Measurements from ENCODE around the gene KATNAL2.

KATNAL2 gene

GRCh38 chr18:46891742-46892214 lies 25.6 kb upstream of the KATNAL2 start:
- TF ChIP-seq ZNF274 (IDR thresholded peaks at IDR 0.05; ENCODE audit: low read depth, low read length) (no peak), YY1 (IDR thresholded peaks at IDR 0.05; ENCODE audit: insufficient read depth, insufficient read length) (no peak), SUZ12 (IDR thresholded peaks at IDR 0.05; ENCODE audit: extremely low read depth, insufficient read depth, insufficient read length) (no peak)
- Histone ChIP-seq H3K9me3 (ENCODE audit: insufficient read depth, low read length) (peaks cover 32% of the 10 kb centered on the region), H3K27me3 (ENCODE audit: insufficient read depth, insufficient read length) (no peaks in the 10 kb centered on the region), H3K36me3 (ENCODE audit: insufficient read depth, insufficient read length, low read length) (peaks cover 20% of the 10 kb centered on the region), H3K9ac (ENCODE audit: insufficient read length, low read depth) (no peak overlapping the region), H3K4me1 (ENCODE audit: insufficient read depth, insufficient read length) (no peaks in the 10 kb centered on the region), H3K4me3 (ENCODE audit: insufficient read length, low read depth) (no peak overlapping the region)
- DNase-seq (ENCODE audit: low read depth, low spot score): no peak

GRCh38 chr18:46892842-46893241 lies 24.6 kb upstream of the KATNAL2 start:
- no peaks in the 10 kb centered on the region for H3K4me1 ChIP-seq (ENCODE audit: insufficient read depth, insufficient read length)
- DNase-seq (ENCODE audit: low read depth, low spot score): no peak
- no peaks in the 10 kb centered on the region for H3K27me3 ChIP-seq (ENCODE audit: insufficient read depth, insufficient read length)
- H3K36me3 ChIP-seq (ENCODE audit: insufficient read depth, insufficient read length, low read length): peaks cover 20% of the 10 kb centered on the region
- no peak overlapping the region for H3K9ac ChIP-seq (ENCODE audit: insufficient read length, low read depth)
- no peak overlapping the region for H3K4me3 ChIP-seq (ENCODE audit: insufficient read length, low read depth)
- peaks cover 24% of the 10 kb centered on the region for H3K9me3 ChIP-seq (ENCODE audit: insufficient read depth, low read length)
- TF ChIP-seq SUZ12 (IDR thresholded peaks at IDR 0.05; ENCODE audit: extremely low read depth, insufficient read depth, insufficient read length): no peak
- no peak for TF ChIP-seq YY1 (IDR thresholded peaks at IDR 0.05; ENCODE audit: insufficient read depth, insufficient read length)
- TF ChIP-seq ZNF274 (IDR thresholded peaks at IDR 0.05; ENCODE audit: low read depth, low read length): no peak

DNA sequence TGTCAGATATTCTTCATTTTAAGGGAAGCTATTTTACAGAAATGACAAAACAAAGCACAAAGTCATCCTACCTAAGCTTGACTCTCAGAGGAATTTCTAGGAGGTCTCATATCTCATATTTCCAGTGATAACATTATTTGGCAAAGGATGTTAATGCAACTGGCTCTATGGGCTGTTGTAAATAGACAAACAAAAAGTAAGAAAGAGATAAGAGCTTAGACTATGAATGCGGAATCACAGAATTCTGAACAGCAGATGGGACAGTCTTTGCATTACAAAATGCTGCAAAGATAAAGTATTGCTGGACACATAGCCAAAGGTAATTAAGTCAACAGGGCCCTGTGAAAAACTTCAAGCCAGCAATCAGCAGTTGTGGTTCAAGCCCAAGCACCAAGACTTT lies 24.0 kb upstream of the KATNAL2 start:
- H3K9me3 ChIP-seq (ENCODE audit: insufficient read depth, low read length): peaks cover 18% of the 10 kb centered on the region
- H3K9ac ChIP-seq (ENCODE audit: insufficient read length, low read depth): no peak overlapping the region
- no peak for DNase-seq (ENCODE audit: low read depth, low spot score)
- no peak overlapping the region for H3K4me3 ChIP-seq (ENCODE audit: insufficient read length, low read depth)
- no peaks in the 10 kb centered on the region for H3K27me3 ChIP-seq (ENCODE audit: insufficient read depth, insufficient read length)
- H3K4me1 ChIP-seq (ENCODE audit: insufficient read depth, insufficient read length): no peaks in the 10 kb centered on the region
- TF ChIP-seq SUZ12 (IDR thresholded peaks at IDR 0.05; ENCODE audit: extremely low read depth, insufficient read depth, insufficient read length) (no peak), YY1 (IDR thresholded peaks at IDR 0.05; ENCODE audit: insufficient read depth, insufficient read length) (no peak), ZNF274 (IDR thresholded peaks at IDR 0.05; ENCODE audit: low read depth, low read length) (no peak)
- peaks cover 19% of the 10 kb centered on the region for H3K36me3 ChIP-seq (ENCODE audit: insufficient read depth, insufficient read length, low read length)

- H3K9me3 ChIP-seq (ENCODE audit: insufficient read depth, low read length): peaks cover 11% of the 10 kb centered on the region
- TF ChIP-seq YY1 (IDR thresholded peaks at IDR 0.05; ENCODE audit: insufficient read depth, insufficient read length): no peak
- no peak for TF ChIP-seq ZNF274 (IDR thresholded peaks at IDR 0.05; ENCODE audit: low read depth, low read length)
- no peak for TF ChIP-seq SUZ12 (IDR thresholded peaks at IDR 0.05; ENCODE audit: extremely low read depth, insufficient read depth, insufficient read length)
- peaks cover 14% of the 10 kb centered on the region for H3K36me3 ChIP-seq (ENCODE audit: insufficient read depth, insufficient read length, low read length)
- no peak overlapping the region for H3K9ac ChIP-seq (ENCODE audit: insufficient read length, low read depth)
- H3K4me1 ChIP-seq (ENCODE audit: insufficient read depth, insufficient read length): no peaks in the 10 kb centered on the region
- DNase-seq (ENCODE audit: low read depth, low spot score): no peak
- no peaks in the 10 kb centered on the region for H3K27me3 ChIP-seq (ENCODE audit: insufficient read depth, insufficient read length)
- no peak overlapping the region for H3K4me3 ChIP-seq (ENCODE audit: insufficient read length, low read depth)
Observed at GRCh38 chr18:46894124-46894523, 23.3 kb upstream of the KATNAL2 start.

GRCh38 chr18:46899274-46899948 lies 18.0 kb upstream of the KATNAL2 start:
- Histone ChIP-seq H3K4me1 (ENCODE audit: insufficient read depth, insufficient read length) (no peaks in the 10 kb centered on the region), H3K27me3 (ENCODE audit: insufficient read depth, insufficient read length) (no peaks in the 10 kb centered on the region), H3K4me3 (ENCODE audit: insufficient read length, low read depth) (no peak overlapping the region), H3K36me3 (ENCODE audit: insufficient read depth, insufficient read length, low read length) (no peaks in the 10 kb centered on the region), H3K9ac (ENCODE audit: insufficient read length, low read depth) (no peak overlapping the region), H3K9me3 (ENCODE audit: insufficient read depth, low read length) (no peaks in the 10 kb centered on the region)
- TF ChIP-seq ZNF274 (IDR thresholded peaks at IDR 0.05; ENCODE audit: low read depth, low read length) (no peak), SUZ12 (IDR thresholded peaks at IDR 0.05; ENCODE audit: extremely low read depth, insufficient read depth, insufficient read length) (no peak), YY1 (IDR thresholded peaks at IDR 0.05; ENCODE audit: insufficient read depth, insufficient read length) (no peak)
- DNase-seq (ENCODE audit: low read depth, low spot score): peak; percentile 40

DNA sequence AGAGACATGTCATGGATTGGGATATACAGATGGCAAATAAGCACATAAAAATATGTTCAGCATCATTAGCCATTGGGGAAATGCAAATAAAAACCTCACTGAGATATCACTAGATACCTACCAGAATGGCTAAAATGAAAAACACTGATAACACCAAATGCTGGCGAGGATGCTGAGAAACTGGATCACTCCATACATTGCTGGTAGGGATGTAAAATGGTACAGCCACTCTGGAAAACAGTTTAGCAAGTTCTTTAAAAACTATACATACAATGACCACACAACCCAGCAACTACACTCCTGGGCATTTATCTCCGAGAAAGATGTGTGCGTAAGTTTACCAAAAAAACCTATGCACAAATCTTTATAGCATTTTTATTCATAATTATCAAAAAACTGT lies 14.0 kb upstream of the KATNAL2 start:
- DNase-seq (ENCODE audit: low read depth, low spot score): no peak
- Histone ChIP-seq H3K4me3 (ENCODE audit: insufficient read length, low read depth) (no peak overlapping the region), H3K36me3 (ENCODE audit: insufficient read depth, insufficient read length, low read length) (peaks cover 4% of the 10 kb centered on the region), H3K9ac (ENCODE audit: insufficient read length, low read depth) (no peak overlapping the region), H3K4me1 (ENCODE audit: insufficient read depth, insufficient read length) (no peaks in the 10 kb centered on the region), H3K27me3 (ENCODE audit: insufficient read depth, insufficient read length) (no peaks in the 10 kb centered on the region), H3K9me3 (ENCODE audit: insufficient read depth, low read length) (no peaks in the 10 kb centered on the region)
- no peak for TF ChIP-seq YY1 (IDR thresholded peaks at IDR 0.05; ENCODE audit: insufficient read depth, insufficient read length)
- TF ChIP-seq ZNF274 (IDR thresholded peaks at IDR 0.05; ENCODE audit: low read depth, low read length): no peak
- no peak for TF ChIP-seq SUZ12 (IDR thresholded peaks at IDR 0.05; ENCODE audit: extremely low read depth, insufficient read depth, insufficient read length)

DNA sequence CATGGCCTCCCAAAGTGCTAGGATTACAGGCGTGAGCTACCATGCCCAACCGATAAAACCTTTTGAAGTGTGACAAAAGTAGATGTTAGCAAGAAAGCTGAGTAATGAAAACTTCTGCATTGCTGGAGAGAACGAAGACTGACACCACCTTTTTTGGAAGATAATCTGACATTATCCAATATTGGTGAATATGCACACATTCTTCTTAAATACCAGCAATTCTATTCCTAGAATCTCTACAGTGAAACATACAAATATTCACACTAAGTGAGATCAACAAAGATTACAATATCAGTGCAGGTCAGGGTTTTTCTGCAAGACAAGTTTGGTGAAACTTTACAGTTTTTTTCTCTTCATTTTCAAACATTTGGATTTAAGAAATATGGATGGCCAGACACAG lies 7.9 kb upstream of the KATNAL2 start:
- H3K4me1 ChIP-seq (ENCODE audit: insufficient read depth, insufficient read length): no peaks in the 10 kb centered on the region
- H3K4me3 ChIP-seq (ENCODE audit: insufficient read length, low read depth): no peak overlapping the region
- no peaks in the 10 kb centered on the region for H3K9me3 ChIP-seq (ENCODE audit: insufficient read depth, low read length)
- H3K27me3 ChIP-seq (ENCODE audit: insufficient read depth, insufficient read length): no peaks in the 10 kb centered on the region
- no peak overlapping the region for H3K9ac ChIP-seq (ENCODE audit: insufficient read length, low read depth)
- no peak for TF ChIP-seq ZNF274 (IDR thresholded peaks at IDR 0.05; ENCODE audit: low read depth, low read length)
- no peak for TF ChIP-seq YY1 (IDR thresholded peaks at IDR 0.05; ENCODE audit: insufficient read depth, insufficient read length)
- no peak for TF ChIP-seq SUZ12 (IDR thresholded peaks at IDR 0.05; ENCODE audit: extremely low read depth, insufficient read depth, insufficient read length)
- peaks cover 4% of the 10 kb centered on the region for H3K36me3 ChIP-seq (ENCODE audit: insufficient read depth, insufficient read length, low read length)
- no peak for DNase-seq (ENCODE audit: low read depth, low spot score)
